KOPT-K1 (cell line): ENCODE results near the gene SH3PXD2B.

Experiments used
- H3K27ac ChIP-seq: fragments of 200-600 bp; sonication (generic); 2 replicates; pipeline ENCODE4 v1.5.1; 2016; ENCODE audit warnings: antibody characterized with exemption, mild to moderate bottlenecking, low read depth, low read length; ENCODE audit not compliant: poor library complexity, severe bottlenecking
- H3K36me3 ChIP-seq: fragments of 200-600 bp; sonication (generic); 2 replicates; pipeline ENCODE4 v1.5.1; 2017; ENCODE audit warnings: antibody characterized with exemption, mild to moderate bottlenecking, low read length, moderate library complexity; ENCODE audit not compliant: insufficient read depth
- H3K9me3 ChIP-seq: fragments of 200-600 bp; sonication (generic); 2 replicates; pipeline ENCODE4 v1.5.1; 2017; ENCODE audit warnings: antibody characterized with exemption, low read length, mild to moderate bottlenecking; ENCODE audit not compliant: insufficient read depth, poor library complexity, severe bottlenecking

The SH3PXD2B gene

DNA sequence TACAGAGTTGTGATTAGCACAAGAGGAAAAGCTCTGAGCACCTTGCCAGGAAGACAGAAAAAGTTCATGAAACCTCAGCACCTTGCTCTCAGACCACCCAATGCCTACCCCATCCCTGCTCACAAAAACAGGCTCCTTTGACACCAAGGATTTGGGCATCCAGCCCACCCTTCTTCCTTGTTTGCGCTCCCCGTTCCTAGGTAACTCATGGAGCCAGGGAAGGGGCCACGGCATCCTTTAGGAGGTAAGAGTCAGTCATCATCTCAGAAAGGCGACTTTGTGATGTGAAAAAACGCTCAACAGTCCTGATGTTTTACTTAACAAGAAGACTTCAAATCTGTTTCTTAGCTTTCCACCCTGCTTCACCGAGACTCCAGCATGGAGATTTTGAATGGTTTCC, 29.5 kb downstream of the SH3PXD2B start:
- Histone ChIP-seq H3K9me3 (no peaks in the 10 kb centered on the region), H3K27ac (no peak overlapping the region), H3K36me3 (no peaks in the 10 kb centered on the region)

GRCh38 chr5:172424111-172424490, 30.2 kb downstream of the SH3PXD2B start:
- Histone ChIP-seq H3K9me3 (no peaks in the 10 kb centered on the region), H3K27ac (no peak overlapping the region), H3K36me3 (no peaks in the 10 kb centered on the region)

DNA sequence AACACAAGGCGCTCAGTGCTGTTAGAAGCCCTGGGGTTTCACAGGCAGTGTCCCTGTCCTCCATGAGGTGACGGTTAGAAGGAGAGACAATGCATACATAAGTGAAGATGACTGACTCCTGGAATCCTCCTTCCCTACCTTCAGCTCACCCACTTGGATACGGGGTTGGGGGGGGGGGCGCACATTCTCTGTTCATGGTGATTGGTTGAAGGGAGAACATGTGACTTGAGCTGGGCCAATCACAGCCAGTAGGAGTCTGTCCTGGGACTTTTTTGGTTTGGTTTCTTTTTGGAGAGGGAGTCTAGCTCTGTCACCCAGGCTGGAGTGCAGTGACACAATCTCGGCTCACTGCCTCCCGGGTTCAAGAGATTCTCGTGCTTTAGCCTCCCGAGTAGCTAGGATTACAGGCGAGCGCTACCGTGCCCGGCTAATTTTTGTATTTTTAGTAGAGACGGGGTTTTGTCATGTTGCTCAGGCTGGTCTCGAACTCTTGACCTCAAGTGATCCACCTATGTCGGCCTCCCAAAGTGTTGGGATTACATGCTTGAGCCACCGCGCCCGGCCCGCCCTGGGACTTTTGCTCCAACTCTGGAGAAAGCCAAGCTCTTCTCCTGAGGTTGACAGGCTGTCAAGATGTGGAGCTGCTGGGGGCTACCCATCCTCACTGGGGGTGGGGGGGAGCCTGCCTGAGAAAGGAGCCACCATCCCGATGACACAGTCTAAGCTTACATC, 30.8 kb downstream of the SH3PXD2B start:
- Histone ChIP-seq H3K9me3 (no peaks in the 10 kb centered on the region), H3K27ac (no peak overlapping the region), H3K36me3 (no peaks in the 10 kb centered on the region)

GRCh38 chr5:172422255-172422654, 32.1 kb downstream of the SH3PXD2B start:
- Histone ChIP-seq H3K36me3 (no peaks in the 10 kb centered on the region), H3K27ac (no peak overlapping the region), H3K9me3 (no peaks in the 10 kb centered on the region)

DNA sequence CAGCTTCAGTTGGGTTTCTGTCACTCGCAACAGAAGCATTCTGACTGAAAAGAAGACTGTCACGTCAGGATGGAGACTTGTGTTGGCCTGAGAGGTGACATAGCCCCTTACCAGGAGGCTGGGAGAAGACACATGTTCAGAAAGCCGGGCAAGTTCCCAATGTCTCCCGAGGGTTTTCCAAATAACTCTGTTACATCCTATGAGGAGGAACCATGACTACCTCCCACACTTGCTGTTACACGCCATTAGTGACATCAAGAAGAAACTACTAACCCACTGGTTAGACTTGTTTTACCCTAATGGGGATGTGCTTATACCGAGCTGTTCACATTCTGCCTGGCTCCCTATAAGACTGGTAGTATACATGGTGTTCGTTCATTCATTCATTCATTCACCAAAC, 33.3 kb downstream of the SH3PXD2B start:
- Histone ChIP-seq H3K9me3 (no peaks in the 10 kb centered on the region), H3K36me3 (no peaks in the 10 kb centered on the region), H3K27ac (no peak overlapping the region)

DNA sequence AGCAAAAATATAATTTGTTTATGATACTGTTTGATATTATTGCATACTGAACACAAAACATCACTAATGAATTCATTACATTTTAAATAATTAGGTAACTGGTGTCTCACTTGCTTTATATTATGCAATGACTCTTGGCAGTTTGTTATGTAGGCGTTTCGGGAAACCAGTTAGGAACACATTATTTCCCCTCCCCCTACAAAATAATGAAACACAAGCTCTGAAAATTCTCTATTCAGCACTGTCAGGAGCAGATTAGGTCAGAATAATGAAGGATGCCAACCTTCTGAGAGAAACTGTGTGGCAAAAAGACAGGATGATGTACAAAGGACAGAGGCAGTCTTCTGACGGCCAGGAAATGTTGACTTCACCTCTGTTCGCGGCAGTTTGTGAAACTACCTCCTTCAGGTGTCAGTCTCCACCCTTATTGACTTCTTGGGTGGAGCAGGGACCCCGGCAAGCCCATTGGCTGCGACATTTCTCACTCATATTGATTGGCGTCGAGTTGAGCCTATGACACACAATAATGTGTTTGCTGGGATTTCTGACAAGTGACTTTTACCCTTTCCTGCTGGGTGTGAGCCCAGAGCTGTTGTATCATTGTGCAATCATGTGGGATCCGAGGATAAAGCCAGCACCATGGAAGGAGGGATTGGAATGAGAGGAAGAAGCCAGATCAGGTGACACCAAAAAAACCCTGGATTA, 33.9 kb downstream of the SH3PXD2B start:
- Histone ChIP-seq H3K9me3 (no peaks in the 10 kb centered on the region), H3K27ac (no peak overlapping the region), H3K36me3 (no peaks in the 10 kb centered on the region)

- Histone ChIP-seq H3K36me3 (no peaks in the 10 kb centered on the region), H3K9me3 (no peaks in the 10 kb centered on the region), H3K27ac (no peak overlapping the region)
Measured at GRCh38 chr5:172418862-172419814, 35.2 kb downstream of the SH3PXD2B start.

DNA sequence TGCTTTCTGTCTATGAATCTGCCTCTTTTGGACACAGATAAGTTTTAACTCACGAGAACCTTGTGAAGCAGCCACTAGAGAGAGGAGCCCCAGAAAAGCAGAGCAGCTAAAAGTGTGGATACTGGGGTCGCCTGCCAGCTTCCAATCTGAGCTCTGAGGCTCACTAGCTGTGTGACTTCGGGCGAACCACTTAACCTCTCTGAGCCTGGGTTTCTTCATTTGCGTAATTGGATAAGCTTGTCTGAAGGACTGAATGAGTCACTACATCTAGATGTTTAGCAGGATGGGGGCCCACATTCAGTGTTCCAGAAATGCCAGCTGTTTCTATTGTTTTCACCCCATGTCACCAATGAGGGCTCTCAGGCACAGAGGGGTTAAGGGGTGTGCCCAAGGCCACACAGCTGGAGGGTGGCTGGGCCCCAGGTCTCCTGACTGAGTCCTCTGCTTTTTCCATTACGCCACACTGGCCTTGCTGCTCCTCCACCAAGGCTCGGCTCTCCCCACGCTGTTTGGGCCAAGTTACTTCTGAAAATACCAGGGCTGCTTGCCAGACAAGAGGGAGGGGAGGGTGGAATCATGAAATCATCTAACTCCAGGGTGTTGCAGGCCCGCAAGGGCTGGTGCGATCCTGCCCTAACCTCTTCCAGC, 36.2 kb downstream of the SH3PXD2B start:
- Histone ChIP-seq H3K36me3 (no peaks in the 10 kb centered on the region), H3K9me3 (no peaks in the 10 kb centered on the region), H3K27ac (no peak overlapping the region)

- Histone ChIP-seq H3K27ac (no peak overlapping the region), H3K9me3 (no peaks in the 10 kb centered on the region), H3K36me3 (no peaks in the 10 kb centered on the region)
Measured at GRCh38 chr5:172417130-172417841, 37.0 kb downstream of the SH3PXD2B start.

DNA sequence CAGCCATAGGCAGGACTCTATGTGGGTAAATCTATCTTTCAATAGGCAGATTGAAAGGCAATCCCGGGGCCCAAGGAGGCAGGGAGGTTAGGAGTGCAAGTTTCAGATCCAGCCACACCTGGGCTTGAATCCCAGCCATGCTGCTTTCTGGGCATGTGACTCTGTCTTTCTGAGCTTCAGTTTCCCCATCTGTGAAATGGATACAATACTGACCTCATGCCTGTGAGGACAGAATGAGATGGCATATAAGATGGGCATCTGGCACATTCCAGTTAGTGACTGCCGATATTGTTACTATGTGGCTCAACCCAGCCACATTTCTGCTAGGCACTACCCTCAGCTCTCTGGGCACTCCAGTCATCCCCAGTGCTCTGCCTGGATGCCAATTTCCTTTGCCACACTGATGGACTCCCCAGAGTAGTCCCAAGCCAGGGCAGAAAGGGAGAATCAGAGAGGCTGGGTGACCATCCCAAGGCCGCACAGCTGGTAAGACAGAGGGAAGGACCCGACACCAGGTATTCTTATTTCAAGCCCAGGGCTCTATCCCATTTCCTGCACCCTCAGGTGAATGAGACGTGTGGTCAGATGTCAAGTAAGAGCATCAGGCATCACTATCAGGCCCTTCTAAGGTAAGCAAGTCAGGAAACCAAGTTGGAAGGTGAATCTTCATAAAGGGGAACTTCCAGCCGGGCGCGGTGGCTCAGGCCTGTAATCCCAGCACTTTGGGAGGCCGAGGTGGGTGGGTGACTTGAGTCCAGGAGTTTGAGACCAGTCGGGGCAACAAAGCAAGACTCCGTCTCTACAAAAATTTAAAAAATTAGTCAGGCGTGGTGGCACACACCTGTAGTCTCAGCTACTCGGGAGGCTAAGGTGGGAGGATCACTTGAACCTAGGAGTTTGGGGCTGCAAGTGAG, 38.7 kb downstream of the SH3PXD2B start:
- H3K27ac ChIP-seq, result no peak overlapping the region

GRCh38 chr5:172414531-172415361, 39.6 kb downstream of the SH3PXD2B start:
- Histone ChIP-seq H3K27ac (no peak overlapping the region), H3K36me3 (no peaks in the 10 kb centered on the region), H3K9me3 (no peaks in the 10 kb centered on the region)

More for the DNA sequence above, 38.7 kb downstream of the SH3PXD2B start:
- no peaks in the 10 kb centered on the region for H3K36me3 ChIP-seq
- H3K9me3 ChIP-seq, result no peaks in the 10 kb centered on the region

DNA sequence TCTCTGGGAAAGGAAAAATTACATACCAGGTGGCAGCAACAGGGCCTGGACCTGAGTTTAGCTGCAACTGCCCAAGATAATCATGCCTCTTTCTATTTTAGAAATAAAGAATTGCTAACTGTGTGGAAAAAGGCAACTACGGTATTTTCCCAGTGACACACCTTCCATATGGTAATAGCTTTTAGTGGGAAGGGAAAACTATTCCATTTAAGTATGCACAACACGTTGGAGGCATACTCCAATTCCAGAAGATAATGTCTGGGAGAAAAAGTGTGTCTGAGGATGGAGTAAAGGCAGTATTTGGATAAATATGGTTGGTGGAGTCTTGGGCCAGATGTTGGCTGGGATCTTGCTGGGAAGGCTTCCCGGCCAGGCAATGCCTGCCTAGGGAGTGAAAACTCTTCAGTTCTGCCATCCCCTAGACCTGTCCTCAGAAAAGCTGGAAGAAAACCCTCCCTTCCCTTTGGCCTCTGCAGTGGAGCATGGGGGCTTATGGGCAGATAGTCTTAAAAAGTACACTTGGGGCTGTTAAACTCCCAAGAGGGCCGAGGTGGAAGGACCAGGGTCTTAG, 40.6 kb downstream of the SH3PXD2B start:
- Histone ChIP-seq H3K9me3 (no peaks in the 10 kb centered on the region), H3K27ac (no peak overlapping the region), H3K36me3 (no peaks in the 10 kb centered on the region)
